CD4-positive, CD25-positive, alpha-beta regulatory T cell (primary cell): ENCODE results near the gene UBAP1L. TPM values are rescaled to one million over a fixed set of nuclear protein-coding genes. Genes with fewer than 3 reads are reported as not detected.

Experiments used
- ATAC-seq, 2 donors: fragments of 150-1000 bp; cut with Tn5 transposase; one replicate each; pipeline ENCODE4 v1.10.0; 2021; ENCODE audit warnings: low read depth in 2 of 2, moderate number of reproducible peaks in 2 of 2, moderate library complexity in 1 of 2
- DNase-seq, 3 donors: peaks; one replicate each; pipeline versions ENCODE4 v3.0.0 to v3.0.0-alpha.2; 2012 to 2022; ENCODE audit warnings: mixed read lengths in 1 of 3
- H3K27ac ChIP-seq: one replicate; pipeline ENCODE4 v1.7.0; 2013; ENCODE audit warnings: mild to moderate bottlenecking, low read length; ENCODE audit not compliant: insufficient read depth, poor library complexity, severe bottlenecking
- H3K27me3 ChIP-seq: one replicate; pipeline ENCODE4 v1.7.0; 2013; ENCODE audit warnings: low read length; ENCODE audit not compliant: control insufficient read depth, insufficient read depth
- H3K36me3 ChIP-seq: one replicate; pipeline ENCODE4 v1.7.0; 2013; ENCODE audit warnings: mild to moderate bottlenecking, low read length, moderate library complexity; ENCODE audit not compliant: control insufficient read depth, insufficient read depth
- H3K4me1 ChIP-seq: 2 replicates; pipeline ENCODE4 v1.7.0; 2013; ENCODE audit warnings: mild to moderate bottlenecking, low read length; ENCODE audit not compliant: insufficient read depth, control insufficient read depth, poor library complexity, severe bottlenecking
- H3K4me3 ChIP-seq: one replicate; pipeline ENCODE4 v1.7.0; 2013; ENCODE audit warnings: low read depth, mild to moderate bottlenecking, low read length, moderate library complexity
- H3K9me3 ChIP-seq, 2 experiments: 1 replicate in 1 of 2; 2 replicates in 1 of 2; pipeline ENCODE4 v1.7.0; 2013; ENCODE audit warnings: low read length in 2 of 2, mild to moderate bottlenecking in 1 of 2, moderate library complexity in 1 of 2; ENCODE audit not compliant: control insufficient read depth in 2 of 2
- H3K27ac Mint-ChIP-seq, 3 donors: one replicate each; pipeline ENCODE4 v1.8.0; 2020 to 2022; ENCODE audit warnings: mild to moderate bottlenecking in 3 of 3, mixed read lengths in 3 of 3, moderate library complexity in 2 of 3
- H3K27me3 Mint-ChIP-seq: one replicate; pipeline ENCODE4 v1.8.0; 2022; ENCODE audit warnings: mild to moderate bottlenecking, mixed read lengths
- H3K36me3 Mint-ChIP-seq: one replicate; pipeline ENCODE4 v1.8.0; 2020; ENCODE audit warnings: mixed read lengths
- H3K4me1 Mint-ChIP-seq, 4 donors: one replicate each; pipeline ENCODE4 v1.8.0; 2020 to 2022; ENCODE audit warnings: mixed read lengths in 4 of 4, mild to moderate bottlenecking in 1 of 4
- H3K4me3 Mint-ChIP-seq, 4 donors: one replicate each; pipeline ENCODE4 v1.8.0; 2020 to 2022; ENCODE audit warnings: mild to moderate bottlenecking in 4 of 4, mixed read lengths in 4 of 4, moderate library complexity in 3 of 4
- H3K9me3 Mint-ChIP-seq, 7 donors: one replicate each; pipeline ENCODE4 v1.8.0; 2020 to 2022; ENCODE audit warnings: mixed read lengths in 7 of 7, mild to moderate bottlenecking in 3 of 7, moderate library complexity in 2 of 7
- polyA plus RNA-seq, 4 donors: library from polyadenylated mRNA; unstranded; fragments of 300-500 nt; fragmentation: Illumina TruSeq; gene quantifications; one replicate each; pipeline ENCODE4 v1.2.3, GENCODE V29; 2021
- total RNA-seq: library from RNA; stranded (reverse); gene quantifications from one replicate; pipeline ENCODE4 v1.2.3, GENCODE V29; 2022

UBAP1L gene
- total and polyA plus RNA-seq, 5 donors from 2014 or later, result 0.08 to 10.1 (median 0.32) TPM; not detected in 1

- Mint-ChIP-seq H3K27ac (no peak overlapping the region), H3K36me3 (no peaks in the 10 kb centered on the region), H3K4me1 (peaks cover 0 to 10% (median 6%) of the 10 kb centered on the region in 4 donors), H3K9me3 (no peaks in the 10 kb centered on the region), H3K27me3 (peaks cover 15% of the 10 kb centered on the region), H3K4me3 (no peak overlapping the region)
- ATAC-seq, result no peak
- Histone ChIP-seq H3K27me3 (peaks cover 6% of the 10 kb centered on the region), H3K36me3 (no peaks in the 10 kb centered on the region), H3K9me3 (no peaks in the 10 kb centered on the region), H3K4me3 (no peak overlapping the region), H3K27ac (no peak overlapping the region), H3K4me1 (peaks cover 9% of the 10 kb centered on the region)
- DNase-seq, result no peak
These were observed 28.3 kb downstream of the UBAP1L start for GRCh38 chr15:65086680-65087111.

- Mint-ChIP-seq H3K4me3 (no peak overlapping the region), H3K27me3 (peaks cover 21% of the 10 kb centered on the region), H3K36me3 (no peaks in the 10 kb centered on the region), H3K4me1 (peaks cover 0 to 10% (median 6%) of the 10 kb centered on the region in 4 donors), H3K9me3 (no peaks in the 10 kb centered on the region), H3K27ac (peak overlapping the region in 1 of 3 donors; percentile 56)
- ATAC-seq, result no peak
- Histone ChIP-seq H3K4me3 (no peak overlapping the region), H3K9me3 (no peaks in the 10 kb centered on the region), H3K27me3 (peaks cover 6% of the 10 kb centered on the region), H3K36me3 (no peaks in the 10 kb centered on the region), H3K27ac (no peak overlapping the region), H3K4me1 (peaks cover 9% of the 10 kb centered on the region)
- peak in 1 of 3 donors; percentile 30 for DNase-seq
These were observed 28.9 kb downstream of the UBAP1L start for GRCh38 chr15:65085990-65086679.

- peaks cover 29% of the 10 kb centered on the region for H3K27me3 Mint-ChIP-seq
- H3K4me3 Mint-ChIP-seq, result no peak overlapping the region
- no peaks in the 10 kb centered on the region for H3K36me3 Mint-ChIP-seq
- peak overlapping the region in 1 of 3 donors; percentile 26 for H3K27ac Mint-ChIP-seq
- H3K4me1 Mint-ChIP-seq, result peaks cover 0 to 10% (median 6%) of the 10 kb centered on the region in 4 donors
- H3K9me3 ChIP-seq, result no peaks in the 10 kb centered on the region
- ATAC-seq (no peak), DNase-seq (no peak)
- no peaks in the 10 kb centered on the region for H3K36me3 ChIP-seq
- H3K4me1 ChIP-seq, result peaks cover 9% of the 10 kb centered on the region
- no peaks in the 10 kb centered on the region for H3K9me3 Mint-ChIP-seq
- H3K27me3 ChIP-seq, result peaks cover 6% of the 10 kb centered on the region
- H3K27ac ChIP-seq, result no peak overlapping the region
- no peak overlapping the region for H3K4me3 ChIP-seq
These were observed 29.7 kb downstream of the UBAP1L start for GRCh38 chr15:65085207-65085753.

GRCh38 chr15:65084500-65085206 lies 30.3 kb downstream of the UBAP1L start:
- Histone ChIP-seq H3K9me3 (no peaks in the 10 kb centered on the region), H3K4me3 (no peak overlapping the region), H3K4me1 (peaks cover 9% of the 10 kb centered on the region), H3K27me3 (peaks cover 6% of the 10 kb centered on the region), H3K36me3 (no peaks in the 10 kb centered on the region), H3K27ac (no peak overlapping the region)
- H3K36me3 Mint-ChIP-seq, result no peaks in the 10 kb centered on the region
- H3K27ac Mint-ChIP-seq, result no peak overlapping the region
- no peak overlapping the region for H3K4me3 Mint-ChIP-seq
- no peaks in the 10 kb centered on the region for H3K9me3 Mint-ChIP-seq
- ATAC-seq (no peak), DNase-seq (no peak)
- peaks cover 29% of the 10 kb centered on the region for H3K27me3 Mint-ChIP-seq
- peaks cover 0 to 10% (median 6%) of the 10 kb centered on the region in 4 donors for H3K4me1 Mint-ChIP-seq

GRCh38 chr15:65083262-65083701 lies 31.7 kb downstream of the UBAP1L start:
- no peaks in the 10 kb centered on the region for H3K9me3 ChIP-seq
- Mint-ChIP-seq H3K4me1 (peaks cover 0 to 10% (median 6%) of the 10 kb centered on the region in 4 donors), H3K4me3 (peak overlapping the region in 1 of 4 donors; percentile 0), H3K36me3 (no peaks in the 10 kb centered on the region), H3K27me3 (peaks cover 33% of the 10 kb centered on the region), H3K27ac (peak overlapping the region in 1 of 3 donors; percentile 7), H3K9me3 (peaks cover 0 to 3% (median 0%) of the 10 kb centered on the region in 7 donors)
- H3K27ac ChIP-seq, result no peak overlapping the region
- no peak for ATAC-seq
- H3K36me3 ChIP-seq, result no peaks in the 10 kb centered on the region
- H3K27me3 ChIP-seq, result peaks cover 8% of the 10 kb centered on the region
- peaks cover 9% of the 10 kb centered on the region for H3K4me1 ChIP-seq
- no peak for DNase-seq
- H3K4me3 ChIP-seq, result no peak overlapping the region

- Mint-ChIP-seq H3K27me3 (peaks cover 37% of the 10 kb centered on the region), H3K27ac (peak overlapping the region; percentile 29 to 83 (median 33)), H3K4me1 (peaks cover 0 to 17% (median 5%) of the 10 kb centered on the region in 4 donors), H3K4me3 (peak overlapping the region in 2 of 4 donors; percentile 55 to 79), H3K9me3 (peaks cover 0 to 3% (median 0%) of the 10 kb centered on the region in 7 donors), H3K36me3 (no peaks in the 10 kb centered on the region)
- DNase-seq (peak in 1 of 3 donors; percentile 28), ATAC-seq (peak; percentile 53 to 73)
- no peaks in the 10 kb centered on the region for H3K36me3 ChIP-seq
- no peak overlapping the region for H3K27ac ChIP-seq
- H3K4me3 ChIP-seq, result no peak overlapping the region
- H3K4me1 ChIP-seq, result peaks cover 9% of the 10 kb centered on the region
- H3K9me3 ChIP-seq, result no peaks in the 10 kb centered on the region
- H3K27me3 ChIP-seq, result peaks cover 8% of the 10 kb centered on the region
These were observed 32.6 kb downstream of the UBAP1L start for GRCh38 chr15:65082303-65082953.

GRCh38 chr15:65081758-65082157 lies 33.2 kb downstream of the UBAP1L start:
- DNase-seq, result no peak
- H3K27me3 ChIP-seq, result peaks cover 8% of the 10 kb centered on the region
- H3K36me3 ChIP-seq, result no peaks in the 10 kb centered on the region
- no peaks in the 10 kb centered on the region for H3K36me3 Mint-ChIP-seq
- no peak for ATAC-seq
- no peak overlapping the region for H3K4me3 Mint-ChIP-seq
- H3K27ac ChIP-seq, result no peak overlapping the region
- no peak overlapping the region for H3K27ac Mint-ChIP-seq
- H3K9me3 Mint-ChIP-seq, result peaks cover 0 to 3% (median 0%) of the 10 kb centered on the region in 7 donors
- H3K4me3 ChIP-seq, result no peak overlapping the region
- peaks cover 0 to 17% (median 4%) of the 10 kb centered on the region in 4 donors for H3K4me1 Mint-ChIP-seq
- no peaks in the 10 kb centered on the region for H3K9me3 ChIP-seq
- H3K4me1 ChIP-seq, result peaks cover 9% of the 10 kb centered on the region
- peaks cover 37% of the 10 kb centered on the region for H3K27me3 Mint-ChIP-seq
